Panc1 (cell line): ENCODE results near the gene GRM7.

ENCODE experiments used
- POLR2AphosphoS5 ChIP-seq: IDR thresholded peaks from 2 replicates; pipeline ENCODE4 v1.6.1; 2012; ENCODE audit warnings: mild to moderate bottlenecking, low read depth, low read length, moderate library complexity
- SIN3A ChIP-seq: IDR thresholded peaks from 2 replicates; pipeline ENCODE4 v1.6.1; 2012; ENCODE audit warnings: low read depth, mild to moderate bottlenecking, low read length, moderate library complexity, borderline replicate concordance; ENCODE audit not compliant: insufficient read depth
- TF ChIP-seq, protein P1 (sequence below): fragments of 450-650 bp; IDR thresholded peaks from 2 replicates; pipeline ENCODE4 v1.5.1; 2017; ENCODE audit warnings: mild to moderate bottlenecking
- TF ChIP-seq, protein P2 (sequence below), 2 experiments: IDR thresholded peaks; 2 replicates each; pipeline ENCODE4 v1.6.1; 2011 to 2012; ENCODE audit warnings: low read depth in 2 of 2, control low read depth in 1 of 2, low read length in 1 of 2, mild to moderate bottlenecking in 1 of 2, moderate library complexity in 1 of 2; ENCODE audit not compliant: insufficient read depth in 1 of 2

DNA sequence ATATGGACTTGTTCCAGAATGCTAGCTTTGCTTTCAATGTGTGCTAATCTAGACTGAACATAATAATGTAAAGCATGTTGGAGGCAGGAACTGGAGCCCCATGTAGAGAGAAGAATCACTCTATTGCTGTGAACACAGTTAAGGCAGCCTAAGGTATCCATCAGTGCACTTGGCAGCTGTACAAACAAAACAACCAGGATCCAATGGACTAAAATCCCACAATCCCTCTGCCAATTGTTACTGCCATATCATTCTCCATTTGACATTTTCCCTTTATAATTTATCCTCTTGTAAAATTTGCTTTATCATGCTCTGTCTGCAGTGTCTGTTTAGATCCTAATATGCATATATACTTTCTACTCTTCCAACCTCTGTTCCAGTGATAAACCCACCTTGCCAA is 883.9 kb downstream of the GRM7 start:
- TF ChIP-seq, protein P1, sequence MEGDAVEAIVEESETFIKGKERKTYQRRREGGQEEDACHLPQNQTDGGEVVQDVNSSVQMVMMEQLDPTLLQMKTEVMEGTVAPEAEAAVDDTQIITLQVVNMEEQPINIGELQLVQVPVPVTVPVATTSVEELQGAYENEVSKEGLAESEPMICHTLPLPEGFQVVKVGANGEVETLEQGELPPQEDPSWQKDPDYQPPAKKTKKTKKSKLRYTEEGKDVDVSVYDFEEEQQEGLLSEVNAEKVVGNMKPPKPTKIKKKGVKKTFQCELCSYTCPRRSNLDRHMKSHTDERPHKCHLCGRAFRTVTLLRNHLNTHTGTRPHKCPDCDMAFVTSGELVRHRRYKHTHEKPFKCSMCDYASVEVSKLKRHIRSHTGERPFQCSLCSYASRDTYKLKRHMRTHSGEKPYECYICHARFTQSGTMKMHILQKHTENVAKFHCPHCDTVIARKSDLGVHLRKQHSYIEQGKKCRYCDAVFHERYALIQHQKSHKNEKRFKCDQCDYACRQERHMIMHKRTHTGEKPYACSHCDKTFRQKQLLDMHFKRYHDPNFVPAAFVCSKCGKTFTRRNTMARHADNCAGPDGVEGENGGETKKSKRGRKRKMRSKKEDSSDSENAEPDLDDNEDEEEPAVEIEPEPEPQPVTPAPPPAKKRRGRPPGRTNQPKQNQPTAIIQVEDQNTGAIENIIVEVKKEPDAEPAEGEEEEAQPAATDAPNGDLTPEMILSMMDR: no peak
- TF ChIP-seq, protein P2, sequence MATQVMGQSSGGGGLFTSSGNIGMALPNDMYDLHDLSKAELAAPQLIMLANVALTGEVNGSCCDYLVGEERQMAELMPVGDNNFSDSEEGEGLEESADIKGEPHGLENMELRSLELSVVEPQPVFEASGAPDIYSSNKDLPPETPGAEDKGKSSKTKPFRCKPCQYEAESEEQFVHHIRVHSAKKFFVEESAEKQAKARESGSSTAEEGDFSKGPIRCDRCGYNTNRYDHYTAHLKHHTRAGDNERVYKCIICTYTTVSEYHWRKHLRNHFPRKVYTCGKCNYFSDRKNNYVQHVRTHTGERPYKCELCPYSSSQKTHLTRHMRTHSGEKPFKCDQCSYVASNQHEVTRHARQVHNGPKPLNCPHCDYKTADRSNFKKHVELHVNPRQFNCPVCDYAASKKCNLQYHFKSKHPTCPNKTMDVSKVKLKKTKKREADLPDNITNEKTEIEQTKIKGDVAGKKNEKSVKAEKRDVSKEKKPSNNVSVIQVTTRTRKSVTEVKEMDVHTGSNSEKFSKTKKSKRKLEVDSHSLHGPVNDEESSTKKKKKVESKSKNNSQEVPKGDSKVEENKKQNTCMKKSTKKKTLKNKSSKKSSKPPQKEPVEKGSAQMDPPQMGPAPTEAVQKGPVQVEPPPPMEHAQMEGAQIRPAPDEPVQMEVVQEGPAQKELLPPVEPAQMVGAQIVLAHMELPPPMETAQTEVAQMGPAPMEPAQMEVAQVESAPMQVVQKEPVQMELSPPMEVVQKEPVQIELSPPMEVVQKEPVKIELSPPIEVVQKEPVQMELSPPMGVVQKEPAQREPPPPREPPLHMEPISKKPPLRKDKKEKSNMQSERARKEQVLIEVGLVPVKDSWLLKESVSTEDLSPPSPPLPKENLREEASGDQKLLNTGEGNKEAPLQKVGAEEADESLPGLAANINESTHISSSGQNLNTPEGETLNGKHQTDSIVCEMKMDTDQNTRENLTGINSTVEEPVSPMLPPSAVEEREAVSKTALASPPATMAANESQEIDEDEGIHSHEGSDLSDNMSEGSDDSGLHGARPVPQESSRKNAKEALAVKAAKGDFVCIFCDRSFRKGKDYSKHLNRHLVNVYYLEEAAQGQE (IDR thresholded peaks at IDR 0.05; ENCODE audit: insufficient read depth in 1 of 2, low read depth in 2 of 2, low read length in 1 of 2): no peak
- no peak for TF ChIP-seq POLR2AphosphoS5
- no peak for TF ChIP-seq SIN3A
